Caco-2 (cell line): ENCODE results near the gene SAV1. TPM values are rescaled to one million over a fixed set of nuclear protein-coding genes. Genes with fewer than 3 reads are reported as not detected.

ENCODE experiments used
- BruUV-seq: library from RNA; stranded (reverse); fragments of 400-500 nt; replicated peaks from 2 replicates; lab custom pipeline; 2021; lab: Mats Ljungman, UMichigan
- CTCF ChIA-PET: fragments of 300-600 bp; sonication (Branson Sonifier 250); formaldehyde crosslinking; loops from one replicate; lab custom pipeline; 2022; ENCODE audit warnings: antibody characterized with exemption; lab: Charles Lee
- POLR2A ChIA-PET: fragments of 300-600 bp; sonication (Branson Sonifier 250); formaldehyde crosslinking; loops from one replicate; lab custom pipeline; 2022; ENCODE audit warnings: antibody characterized with exemption; lab: Charles Lee
- DNase-seq, 2 experiments: peaks; one replicate each; pipeline versions ENCODE4 v3.0.0 to v3.0.0-alpha.2; 2020 to 2022
- H3K27me3 ChIP-seq: replicated peaks from 2 replicates; pipeline ENCODE4 v1.6.0; 2011; ENCODE audit warnings: low read length; ENCODE audit not compliant: control insufficient read depth, insufficient read depth
- H3K36me3 ChIP-seq: 2 replicates; pipeline ENCODE4 v1.5.1; 2011; ENCODE audit warnings: low read length; ENCODE audit not compliant: control insufficient read depth, insufficient read depth
- H3K4me1 ChIP-seq: fragments of 250-450 bp; sonication (Bioruptor Pico); 2 replicates; pipeline ENCODE4 v1.5.1; 2020; ENCODE audit warnings: mild to moderate bottlenecking
- H3K4me3 ChIP-seq: 2 replicates; pipeline ENCODE4 v1.5.1; 2011; ENCODE audit warnings: low read depth, mild to moderate bottlenecking, control low read depth, low read length
- H3K9me3 ChIP-seq: fragments of 250-450 bp; sonication (Bioruptor Pico); 2 replicates; pipeline ENCODE4 v1.5.1; 2020; ENCODE audit warnings: mild to moderate bottlenecking, moderate library complexity
- H3K27ac Mint-ChIP-seq: one replicate; pipeline ENCODE4 v1.8.0; 2022; ENCODE audit warnings: mixed read lengths; ENCODE audit not compliant: unreplicated experiment
- H3K27me3 Mint-ChIP-seq: one replicate; pipeline ENCODE4 v1.8.0; 2022; ENCODE audit warnings: mixed read lengths; ENCODE audit not compliant: insufficient read depth, unreplicated experiment
- H3K36me3 Mint-ChIP-seq: one replicate; pipeline ENCODE4 v1.8.0; 2022; ENCODE audit warnings: mild to moderate bottlenecking, mixed read lengths; ENCODE audit not compliant: insufficient read depth, unreplicated experiment
- H3K4me1 Mint-ChIP-seq: one replicate; pipeline ENCODE4 v1.8.0; 2022; ENCODE audit warnings: low read depth, mixed read lengths; ENCODE audit not compliant: unreplicated experiment
- H3K4me3 Mint-ChIP-seq: one replicate; pipeline ENCODE4 v1.8.0; 2022; ENCODE audit warnings: mild to moderate bottlenecking, moderate library complexity, mixed read lengths; ENCODE audit not compliant: unreplicated experiment
- H3K9me3 Mint-ChIP-seq: one replicate; pipeline ENCODE4 v1.8.0; 2022; ENCODE audit warnings: mixed read lengths; ENCODE audit not compliant: unreplicated experiment
- CTCF ChIP-seq, 2 experiments: fragments of 200-600 bp in 1 of 2; IDR thresholded peaks; 1 replicate in 1 of 2; 2 replicates in 1 of 2; pipeline versions ENCODE4 v1.5.1 to v1.8.0; 2011 to 2022; ENCODE audit warnings: antibody characterized with exemption in 1 of 2, control low read depth in 1 of 2, inconsistent platforms in 1 of 2, low read depth in 1 of 2, low read length in 1 of 2, mild to moderate bottlenecking in 1 of 2, moderate library complexity in 1 of 2; ENCODE audit not compliant: insufficient read depth in 1 of 2, severe bottlenecking in 1 of 2, unreplicated experiment in 1 of 2
- intact Hi-C: fragments of 100-400 bp; cut with micrococcal nuclease; formaldehyde crosslinking; loops from one replicate; pipeline ENCODE4 v1.10.0; 2022; ENCODE audit not compliant: unreplicated experiment
- total RNA-seq: library from RNA; stranded (reverse); gene quantifications from 2 replicates; pipeline ENCODE4 v1.2.3, GENCODE V29; 2022

The SAV1 gene
- total RNA-seq, 1 experiment from 2014 or later = 28.3 TPM

DNA sequence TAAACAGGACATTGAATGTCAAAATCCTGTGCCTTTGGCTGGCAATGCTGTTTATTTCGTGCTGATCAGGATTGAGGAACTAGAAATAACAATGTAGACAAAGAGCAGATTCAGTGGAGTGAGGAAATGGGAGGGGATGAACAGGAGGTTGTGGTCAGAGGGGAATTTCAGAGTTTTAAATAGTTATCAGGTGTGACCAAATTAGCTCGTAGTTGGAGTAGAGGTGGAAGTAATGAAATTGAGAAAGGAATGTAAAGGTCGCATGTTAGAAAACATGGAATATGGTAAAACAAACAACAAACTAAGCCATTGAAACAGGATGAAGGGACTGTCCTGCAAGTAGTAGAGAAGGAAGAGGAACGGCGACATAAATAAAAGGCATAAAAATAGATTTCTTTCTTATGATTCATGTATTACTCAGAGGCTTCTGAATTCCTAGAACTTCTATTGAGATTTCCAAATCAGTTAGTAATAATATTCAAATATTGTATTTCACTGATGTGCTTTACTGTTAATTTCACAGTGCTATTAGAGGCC lies 9.5 kb upstream of the SAV1 start:
- no peak for TF ChIP-seq CTCF (IDR thresholded peaks at IDR 0.05; ENCODE audit: insufficient read depth in 1 of 2, low read depth in 1 of 2, low read length in 1 of 2, severe bottlenecking in 1 of 2, unreplicated experiment in 1 of 2)
- H3K27me3 Mint-ChIP-seq = no peaks in the 10 kb centered on the region
- Histone ChIP-seq H3K36me3 (no peaks in the 10 kb centered on the region), H3K27me3 (no peaks in the 10 kb centered on the region), H3K4me3 (no peak overlapping the region), H3K9me3 (no peaks in the 10 kb centered on the region), H3K4me1 (peaks cover 58% of the 10 kb centered on the region)
- intact Hi-C loops = no loop called here
- no peak overlapping the region for H3K4me3 Mint-ChIP-seq
- no peak overlapping the region for H3K27ac Mint-ChIP-seq
- BruUV-seq = no TSS peak
- no peaks in the 10 kb centered on the region for H3K36me3 Mint-ChIP-seq
- DNase-seq = no peak
- POLR2A ChIA-PET = interaction anchor here (0.7 kb wide), 1 partner anchor 9 kb away, joined by 4 read pairs; the partner anchor contains the start of gene SAV1
- CTCF ChIA-PET = interaction anchor here (0.6 kb wide), 1 partner anchor 136 kb away, joined by 5 read pairs; no protein-coding TSS in a partner anchor
- peaks cover 52% of the 10 kb centered on the region for H3K4me1 Mint-ChIP-seq
- no peaks in the 10 kb centered on the region for H3K9me3 Mint-ChIP-seq

GRCh38 chr14:50676814-50677516 lies 8.9 kb upstream of the SAV1 start:
- Histone ChIP-seq H3K4me3 (no peak overlapping the region), H3K36me3 (no peaks in the 10 kb centered on the region), H3K27me3 (no peaks in the 10 kb centered on the region), H3K9me3 (no peaks in the 10 kb centered on the region), H3K4me1 (peaks cover 58% of the 10 kb centered on the region)
- peak overlapping the region; percentile 44 for H3K27ac Mint-ChIP-seq
- POLR2A ChIA-PET = interaction anchor here (0.7 kb wide), 1 partner anchor 9 kb away, joined by 4 read pairs; the partner anchor contains the start of gene SAV1
- no peaks in the 10 kb centered on the region for H3K27me3 Mint-ChIP-seq
- CTCF ChIA-PET = interaction anchor here (0.6 kb wide), 1 partner anchor 135 kb away, joined by 5 read pairs; no protein-coding TSS in a partner anchor
- H3K4me1 Mint-ChIP-seq = peaks cover 52% of the 10 kb centered on the region
- intact Hi-C loops = no loop called here
- BruUV-seq = no TSS peak
- no peak for DNase-seq
- no peak for TF ChIP-seq CTCF (IDR thresholded peaks at IDR 0.05; ENCODE audit: insufficient read depth in 1 of 2, low read depth in 1 of 2, low read length in 1 of 2, severe bottlenecking in 1 of 2, unreplicated experiment in 1 of 2)
- no peaks in the 10 kb centered on the region for H3K36me3 Mint-ChIP-seq
- H3K4me3 Mint-ChIP-seq = no peak overlapping the region
- H3K9me3 Mint-ChIP-seq = no peaks in the 10 kb centered on the region

DNA sequence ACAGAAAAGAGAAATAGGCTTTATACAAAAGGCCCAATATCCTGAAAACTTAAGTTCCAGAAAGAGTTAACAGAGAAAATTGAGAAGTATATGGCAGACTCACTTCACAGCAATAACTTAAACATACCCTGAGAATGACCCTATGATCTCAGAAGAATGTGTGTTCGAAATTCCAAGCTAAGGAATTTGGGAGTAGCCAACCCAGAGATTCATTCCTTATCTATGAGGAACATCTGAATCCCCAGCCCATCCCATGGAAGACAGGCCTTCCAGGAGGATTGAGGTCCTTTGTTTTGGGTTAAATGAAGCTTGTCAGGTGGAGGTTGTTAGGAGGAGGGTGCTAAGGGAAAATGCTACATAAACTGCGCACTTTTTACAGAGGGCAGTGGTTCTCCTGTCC lies 7.5 kb upstream of the SAV1 start:
- CTCF ChIA-PET = interaction anchor here (0.7 to 0.9 kb wide), 2 partner anchors 13 to 39 kb away, joined by 3 to 5 read pairs; no protein-coding TSS in a partner anchor
- no peaks in the 10 kb centered on the region for H3K27me3 ChIP-seq
- no peaks in the 10 kb centered on the region for H3K9me3 Mint-ChIP-seq
- no peak overlapping the region for H3K27ac Mint-ChIP-seq
- H3K4me3 Mint-ChIP-seq = peak overlapping the region; percentile 10
- H3K9me3 ChIP-seq = no peaks in the 10 kb centered on the region
- no peaks in the 10 kb centered on the region for H3K36me3 Mint-ChIP-seq
- H3K4me1 Mint-ChIP-seq = peaks cover 47% of the 10 kb centered on the region
- peaks cover 60% of the 10 kb centered on the region for H3K4me1 ChIP-seq
- TF ChIP-seq CTCF (IDR thresholded peaks at IDR 0.05; ENCODE audit: insufficient read depth in 1 of 2, low read depth in 1 of 2, low read length in 1 of 2, severe bottlenecking in 1 of 2, unreplicated experiment in 1 of 2) = no peak
- POLR2A ChIA-PET = no interaction called here
- no peaks in the 10 kb centered on the region for H3K36me3 ChIP-seq
- intact Hi-C loops = no loop called here
- H3K4me3 ChIP-seq = no peak overlapping the region
- DNase-seq = peak; percentile 33 to 41
- BruUV-seq = no TSS peak
- H3K27me3 Mint-ChIP-seq = no peaks in the 10 kb centered on the region
